ENCODE data around the gene ATP6V1F.

ATP6V1F gene

DNA sequence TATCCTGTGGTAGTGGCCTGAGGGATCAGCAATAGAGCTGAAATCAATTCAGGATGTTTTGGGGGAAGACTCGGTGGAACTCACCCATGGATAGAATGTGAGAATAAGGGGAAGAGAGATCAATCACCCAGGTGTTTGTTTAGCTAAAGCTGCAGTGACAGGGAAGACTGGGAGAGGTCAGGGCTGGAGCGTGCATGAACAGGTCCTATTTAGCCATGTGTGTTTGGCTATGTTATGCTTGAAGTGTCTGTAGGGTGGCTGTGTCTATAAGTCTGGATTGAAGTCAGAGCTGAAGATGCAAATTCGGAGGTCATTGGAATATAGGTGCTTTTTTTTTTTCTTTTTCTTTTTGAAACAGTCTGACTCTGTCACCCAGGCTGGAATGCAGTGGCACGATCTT lies 4.6 kb downstream of the ATP6V1F start:
- no peak for DNase-seq (ENCODE audit: extremely low read depth in 1 of 2, low read depth in 1 of 2)

- no peak for DNase-seq (ENCODE audit: extremely low read depth in 1 of 2, low read depth in 1 of 2)
Observed at GRCh38 chr7:128867842-128868623, 5.4 kb downstream of the ATP6V1F start.

GRCh38 chr7:128868624-128869137 lies 6.0 kb downstream of the ATP6V1F start:
- no peak for DNase-seq (ENCODE audit: extremely low read depth in 1 of 2, low read depth in 1 of 2)

DNA sequence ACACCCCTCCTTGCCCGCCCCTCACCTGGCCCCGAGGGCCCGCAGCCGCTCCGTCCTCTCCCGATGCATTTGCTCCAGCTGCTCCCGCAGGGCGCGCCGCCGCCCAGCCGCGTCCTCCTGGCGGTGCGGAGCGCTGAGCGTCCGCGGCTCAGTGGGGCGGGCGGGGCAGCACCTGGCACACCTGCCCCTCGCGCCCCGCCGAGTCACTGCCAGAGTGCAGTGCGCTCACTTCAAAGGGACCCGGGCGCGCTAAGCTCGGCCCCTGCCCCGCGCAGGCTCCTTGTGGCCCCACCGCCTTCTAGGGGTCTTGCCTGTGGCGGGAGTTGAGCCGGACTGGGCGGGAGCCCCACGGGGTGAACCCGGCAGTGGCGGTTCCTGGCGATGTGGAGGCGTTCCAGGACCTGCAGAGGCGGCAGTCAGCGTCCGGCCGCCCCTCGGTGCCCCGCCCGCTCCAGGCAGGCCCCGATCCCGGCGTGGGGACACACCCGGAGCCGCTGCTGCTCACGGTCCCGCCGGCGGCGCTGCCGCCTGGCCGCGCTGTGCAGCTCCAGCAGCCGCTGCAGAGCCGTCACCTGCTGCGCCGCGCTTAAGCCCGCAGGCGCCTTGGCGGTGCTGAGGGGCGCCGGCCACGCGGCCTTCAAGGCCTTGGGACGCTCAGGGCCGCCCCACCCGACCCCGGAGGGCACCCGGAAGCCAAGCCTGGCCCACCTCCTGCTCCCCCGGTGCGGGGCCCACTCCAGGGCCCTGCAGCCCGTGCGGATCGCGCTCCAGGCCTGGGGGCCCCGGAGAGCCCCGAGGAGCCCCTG lies 6.7 kb downstream of the ATP6V1F start:
- DNase-seq (ENCODE audit: extremely low read depth in 1 of 2, low read depth in 1 of 2), result peak in 1 of 2 donors; percentile 35

DNA sequence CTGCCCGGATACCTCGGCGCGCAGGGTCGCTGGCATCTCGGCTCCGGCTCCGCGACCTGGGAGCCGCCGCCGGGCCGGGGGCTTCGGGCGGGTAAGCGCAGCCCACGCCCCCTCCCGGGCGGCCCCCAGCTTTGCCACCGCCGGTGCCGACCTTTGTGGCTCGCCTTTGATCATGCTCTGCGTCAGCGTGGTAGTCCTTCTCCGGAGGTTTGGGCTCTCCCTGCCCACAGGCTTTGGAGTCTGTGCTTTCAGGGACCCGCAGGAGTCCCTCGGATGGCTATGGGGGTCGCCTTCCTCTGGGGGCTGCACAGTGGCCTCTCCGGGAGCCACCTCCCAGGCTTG lies 7.3 kb downstream of the ATP6V1F start:
- DNase-seq (ENCODE audit: extremely low read depth in 1 of 2, low read depth in 1 of 2), result no peak

DNA sequence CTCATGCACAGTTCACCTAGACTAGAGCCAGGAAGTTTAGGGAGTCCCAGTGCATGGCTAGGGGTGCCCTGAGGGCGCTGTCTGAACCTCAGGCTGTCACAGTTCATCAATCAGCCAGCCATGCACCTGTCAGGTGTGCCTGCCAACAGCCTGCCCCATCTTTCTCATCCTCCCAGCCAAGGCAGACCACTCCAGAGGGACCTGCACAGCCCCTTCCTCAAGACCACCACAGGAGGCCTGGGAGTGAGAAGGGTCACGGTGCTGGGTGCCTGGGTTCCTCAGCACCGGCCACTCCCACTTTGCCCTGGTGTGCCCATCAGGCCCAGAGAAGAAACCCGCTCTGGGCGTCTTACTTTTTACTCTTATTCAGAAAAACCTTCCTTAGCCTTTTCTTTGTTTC lies 8.4 kb downstream of the ATP6V1F start:
- no peak for DNase-seq (ENCODE audit: extremely low read depth in 1 of 2, low read depth in 1 of 2)

DNA sequence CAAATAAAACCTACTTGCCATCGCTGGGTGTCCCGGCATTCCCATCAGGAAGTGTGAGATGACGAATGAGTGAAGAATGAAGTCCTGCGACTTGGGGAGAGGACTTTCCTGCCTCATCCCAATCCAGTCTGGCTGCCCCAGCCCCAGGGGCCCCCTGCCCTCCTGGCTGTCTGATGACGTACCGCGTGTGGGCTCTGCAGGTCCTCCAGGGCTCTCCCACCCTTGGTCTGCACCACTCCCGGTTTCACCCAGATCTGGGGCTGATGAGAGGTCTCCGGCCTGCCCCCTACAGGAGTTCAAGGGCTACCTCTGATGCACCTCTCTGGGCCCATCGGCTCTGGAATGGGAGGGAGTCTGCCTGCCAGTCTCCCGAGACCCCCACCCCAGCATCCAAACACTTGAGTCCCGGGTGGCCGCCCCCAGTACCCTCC lies 9.8 kb downstream of the ATP6V1F start:
- no peak for DNase-seq (ENCODE audit: extremely low read depth in 1 of 2, low read depth in 1 of 2)

DNA sequence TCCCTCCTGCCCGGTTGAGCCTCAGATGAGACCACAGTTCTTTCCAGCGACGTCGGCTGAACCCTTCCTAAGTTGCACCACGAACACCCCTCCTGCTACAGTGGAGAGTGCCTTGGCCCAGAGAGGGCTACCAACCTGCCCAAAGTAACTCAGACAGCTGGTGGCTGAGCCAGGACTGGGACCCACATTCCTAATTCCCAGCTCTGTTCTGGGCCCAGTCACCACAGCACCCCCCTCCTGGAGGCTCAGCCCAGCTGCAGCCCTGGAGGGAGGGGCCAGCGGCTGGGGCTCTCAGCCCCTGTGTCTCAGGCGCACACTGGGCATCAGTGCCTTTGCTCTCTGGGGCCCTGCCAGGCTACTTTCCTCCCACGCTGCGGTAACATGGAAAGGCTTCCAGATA lies 10.6 kb downstream of the ATP6V1F start:
- no peak for DNase-seq (ENCODE audit: extremely low read depth in 1 of 2, low read depth in 1 of 2)

- no peak for DNase-seq (ENCODE audit: extremely low read depth in 1 of 2, low read depth in 1 of 2)
Observed at GRCh38 chr7:128874140-128875031, 11.7 kb downstream of the ATP6V1F start.

- no peak for DNase-seq (ENCODE audit: extremely low read depth in 1 of 2, low read depth in 1 of 2)
Observed at GRCh38 chr7:128875523-128875948, 12.9 kb downstream of the ATP6V1F start.

DNA sequence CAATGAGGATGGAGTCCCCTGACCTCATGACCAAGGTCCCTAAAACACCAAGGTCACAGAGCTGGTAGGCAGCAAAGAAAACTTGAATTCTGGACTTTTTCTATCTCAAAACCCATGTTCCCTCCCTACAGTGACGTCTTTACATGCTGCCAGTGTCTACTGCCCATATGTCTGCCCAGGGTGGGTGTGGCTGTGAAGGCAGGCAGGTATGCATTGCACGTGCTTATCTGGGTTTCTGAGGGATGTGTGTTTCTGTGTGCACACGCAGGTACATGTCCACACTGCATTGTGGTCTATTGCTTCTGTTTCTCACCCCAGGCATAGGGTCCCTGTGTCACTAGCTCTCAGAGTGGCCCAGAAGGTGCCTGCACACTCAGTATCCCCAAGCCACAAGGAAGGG lies 13.5 kb downstream of the ATP6V1F start:
- no peak for DNase-seq (ENCODE audit: extremely low read depth in 1 of 2, low read depth in 1 of 2)

DNA sequence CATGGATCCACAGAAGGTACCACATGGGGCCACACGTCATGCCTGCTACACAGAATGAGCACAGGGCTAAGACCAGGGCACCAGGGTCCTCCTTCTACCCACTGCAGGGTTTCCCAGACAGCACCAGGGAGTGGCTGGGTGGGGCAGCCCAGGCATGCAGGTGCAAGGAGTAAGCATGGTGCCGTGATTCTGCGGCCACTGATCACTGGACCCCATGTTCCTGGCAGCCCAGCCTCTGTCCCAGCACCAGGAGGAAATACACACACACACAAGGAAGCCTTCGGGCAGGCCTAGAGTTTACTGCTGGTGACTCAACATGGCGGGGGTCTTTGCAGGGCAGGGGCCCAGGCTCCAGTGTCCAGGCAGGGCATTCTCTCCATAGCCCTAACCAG lies 13.9 kb downstream of the ATP6V1F start:
- no peak for DNase-seq (ENCODE audit: extremely low read depth in 1 of 2, low read depth in 1 of 2)

GRCh38 chr7:128876978-128877755 lies 14.5 kb downstream of the ATP6V1F start:
- DNase-seq (ENCODE audit: extremely low read depth in 1 of 2, low read depth in 1 of 2), result no peak

DNA sequence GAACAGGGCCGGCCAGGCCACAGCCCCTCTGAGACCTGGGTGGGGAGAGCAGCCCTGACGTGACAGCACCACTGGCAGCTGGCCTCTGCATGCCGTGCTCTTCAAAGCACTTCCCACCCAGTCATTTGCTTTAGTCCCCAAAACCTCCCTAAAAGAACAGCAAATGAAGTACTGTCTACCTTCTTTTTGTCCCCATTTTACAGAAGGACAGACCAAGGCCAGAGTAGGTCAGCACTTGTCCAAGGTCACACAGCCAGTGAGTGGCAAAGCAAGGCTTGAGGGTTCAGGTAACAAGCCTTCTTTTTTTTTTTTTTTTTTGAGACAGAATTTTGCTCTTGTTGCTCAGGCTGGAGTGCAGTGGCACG lies 15.1 kb downstream of the ATP6V1F start:
- DNase-seq (ENCODE audit: extremely low read depth in 1 of 2, low read depth in 1 of 2), result no peak

- DNase-seq (ENCODE audit: extremely low read depth in 1 of 2, low read depth in 1 of 2), result no peak
Observed at GRCh38 chr7:128878226-128879105, 15.8 kb downstream of the ATP6V1F start.

GRCh38 chr7:128879461-128879938 lies 16.8 kb downstream of the ATP6V1F start:
- no peak for DNase-seq (ENCODE audit: extremely low read depth in 1 of 2, low read depth in 1 of 2)

GRCh38 chr7:128879939-128880746 lies 17.5 kb downstream of the ATP6V1F start:
- no peak for DNase-seq (ENCODE audit: extremely low read depth in 1 of 2, low read depth in 1 of 2)

GRCh38 chr7:128880791-128881457 lies 18.3 kb downstream of the ATP6V1F start:
- DNase-seq (ENCODE audit: extremely low read depth in 1 of 2, low read depth in 1 of 2), result no peak

Data from stimulated activated CD8-positive, alpha-beta memory T cell treated with anti-CD3 and anti-CD28 coated beads, Interleukin-7, amount 100 ng/mL, for 48 hours (primary cell).